T-helper 1 cell treated with Interleukin-12 subunit alpha and Interleukin-12 subunit beta and Interleukin-4 antibody, amounts not matched to agents 30 ng/mL and 1 ng/mL, for 36 hours (primary cell): ENCODE results near the gene TMEM135. TPM values are rescaled to one million over a fixed set of nuclear protein-coding genes. Genes with fewer than 3 reads are reported as not detected.
"Not testable (repeated sequence)": the region's sequence is repeated elsewhere in the genome, so short reads cannot be mapped to it uniquely, and the experiment has no call there.

Source experiments
- intact Hi-C: fragments of 100-400 bp; cut with micrococcal nuclease; formaldehyde crosslinking; loops from one replicate; pipeline ENCODE4 v1.15.1; 2024
- total RNA-seq: library from RNA; stranded (reverse); gene quantifications from 2 replicates; pipeline ENCODE4 v1.2.3, GENCODE V29; 2022

The TMEM135 gene
- total RNA-seq, 1 donor from 2014 or later = 33.9 TPM

GRCh38 chr11:87137711-87138110, 100.0 kb downstream of the TMEM135 start:
- intact Hi-C loops = no loop called here

GRCh38 chr11:87139475-87139874, 101.7 kb downstream of the TMEM135 start:
- intact Hi-C loops = no loop called here

GRCh38 chr11:87141322-87141721, 103.6 kb downstream of the TMEM135 start:
- intact Hi-C loops = no loop called here

GRCh38 chr11:87141980-87142514, 104.3 kb downstream of the TMEM135 start:
- intact Hi-C loops = no loop called here

GRCh38 chr11:87142594-87142993, 104.9 kb downstream of the TMEM135 start:
- intact Hi-C loops = no loop called here

GRCh38 chr11:87143641-87144040, 105.9 kb downstream of the TMEM135 start:
- intact Hi-C loops = no loop called here

- intact Hi-C loops = no loop called here
Measured at GRCh38 chr11:87144252-87144651, 106.5 kb downstream of the TMEM135 start.

GRCh38 chr11:87148749-87149148, 111.0 kb downstream of the TMEM135 start:
- intact Hi-C loops = no loop called here

GRCh38 chr11:87149782-87150181, 112.0 kb downstream of the TMEM135 start:
- intact Hi-C loops = not testable (repeated sequence)

GRCh38 chr11:87150936-87151335, 113.2 kb downstream of the TMEM135 start:
- intact Hi-C loops = no loop called here

- intact Hi-C loops = no loop called here
Measured at GRCh38 chr11:87154246-87154645, 116.5 kb downstream of the TMEM135 start.

- intact Hi-C loops = no loop called here
Measured at GRCh38 chr11:87156970-87157369, 119.2 kb downstream of the TMEM135 start.

GRCh38 chr11:87169076-87169475, 131.3 kb downstream of the TMEM135 start:
- intact Hi-C loops = not testable (repeated sequence)

- intact Hi-C loops = no loop called here
Measured at GRCh38 chr11:87173185-87174039, 135.7 kb downstream of the TMEM135 start.

- intact Hi-C loops = no loop called here
Measured at GRCh38 chr11:87174870-87175269, 137.1 kb downstream of the TMEM135 start.

GRCh38 chr11:87176044-87176443, 138.3 kb downstream of the TMEM135 start:
- intact Hi-C loops = no loop called here

GRCh38 chr11:87179621-87180020, 141.9 kb downstream of the TMEM135 start:
- intact Hi-C loops = no loop called here

- intact Hi-C loops = no loop called here
Measured at GRCh38 chr11:87180742-87181141, 143.0 kb downstream of the TMEM135 start.

- intact Hi-C loops = no loop called here
Measured at GRCh38 chr11:87181143-87181542, 143.4 kb downstream of the TMEM135 start.

- intact Hi-C loops = no loop called here
Measured at GRCh38 chr11:87185228-87185627, 147.5 kb downstream of the TMEM135 start.

- intact Hi-C loops = no loop called here
Measured at GRCh38 chr11:87187076-87187475, 149.3 kb downstream of the TMEM135 start.

- intact Hi-C loops = no loop called here
Measured at GRCh38 chr11:87187930-87188329, 150.2 kb downstream of the TMEM135 start.

GRCh38 chr11:87188396-87188795, 150.7 kb downstream of the TMEM135 start:
- intact Hi-C loops = not testable (repeated sequence)
